Activated CD4-positive, alpha-beta T cell treated with anti-CD3 and anti-CD28 coated beads for 24 hours (primary cell): ENCODE data around the gene RBM10.
"Not testable (repeated sequence)": the region's sequence is repeated elsewhere in the genome, so short reads cannot be mapped to it uniquely, and the experiment has no call there.

Source experiments
- DNase-seq, 2 donors: peaks; one replicate each; pipeline ENCODE4 v3.0.0-alpha.2; 2020; ENCODE audit warnings: low read depth in 2 of 2

Gene RBM10, protein sequence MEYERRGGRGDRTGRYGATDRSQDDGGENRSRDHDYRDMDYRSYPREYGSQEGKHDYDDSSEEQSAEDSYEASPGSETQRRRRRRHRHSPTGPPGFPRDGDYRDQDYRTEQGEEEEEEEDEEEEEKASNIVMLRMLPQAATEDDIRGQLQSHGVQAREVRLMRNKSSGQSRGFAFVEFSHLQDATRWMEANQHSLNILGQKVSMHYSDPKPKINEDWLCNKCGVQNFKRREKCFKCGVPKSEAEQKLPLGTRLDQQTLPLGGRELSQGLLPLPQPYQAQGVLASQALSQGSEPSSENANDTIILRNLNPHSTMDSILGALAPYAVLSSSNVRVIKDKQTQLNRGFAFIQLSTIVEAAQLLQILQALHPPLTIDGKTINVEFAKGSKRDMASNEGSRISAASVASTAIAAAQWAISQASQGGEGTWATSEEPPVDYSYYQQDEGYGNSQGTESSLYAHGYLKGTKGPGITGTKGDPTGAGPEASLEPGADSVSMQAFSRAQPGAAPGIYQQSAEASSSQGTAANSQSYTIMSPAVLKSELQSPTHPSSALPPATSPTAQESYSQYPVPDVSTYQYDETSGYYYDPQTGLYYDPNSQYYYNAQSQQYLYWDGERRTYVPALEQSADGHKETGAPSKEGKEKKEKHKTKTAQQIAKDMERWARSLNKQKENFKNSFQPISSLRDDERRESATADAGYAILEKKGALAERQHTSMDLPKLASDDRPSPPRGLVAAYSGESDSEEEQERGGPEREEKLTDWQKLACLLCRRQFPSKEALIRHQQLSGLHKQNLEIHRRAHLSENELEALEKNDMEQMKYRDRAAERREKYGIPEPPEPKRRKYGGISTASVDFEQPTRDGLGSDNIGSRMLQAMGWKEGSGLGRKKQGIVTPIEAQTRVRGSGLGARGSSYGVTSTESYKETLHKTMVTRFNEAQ

DNA sequence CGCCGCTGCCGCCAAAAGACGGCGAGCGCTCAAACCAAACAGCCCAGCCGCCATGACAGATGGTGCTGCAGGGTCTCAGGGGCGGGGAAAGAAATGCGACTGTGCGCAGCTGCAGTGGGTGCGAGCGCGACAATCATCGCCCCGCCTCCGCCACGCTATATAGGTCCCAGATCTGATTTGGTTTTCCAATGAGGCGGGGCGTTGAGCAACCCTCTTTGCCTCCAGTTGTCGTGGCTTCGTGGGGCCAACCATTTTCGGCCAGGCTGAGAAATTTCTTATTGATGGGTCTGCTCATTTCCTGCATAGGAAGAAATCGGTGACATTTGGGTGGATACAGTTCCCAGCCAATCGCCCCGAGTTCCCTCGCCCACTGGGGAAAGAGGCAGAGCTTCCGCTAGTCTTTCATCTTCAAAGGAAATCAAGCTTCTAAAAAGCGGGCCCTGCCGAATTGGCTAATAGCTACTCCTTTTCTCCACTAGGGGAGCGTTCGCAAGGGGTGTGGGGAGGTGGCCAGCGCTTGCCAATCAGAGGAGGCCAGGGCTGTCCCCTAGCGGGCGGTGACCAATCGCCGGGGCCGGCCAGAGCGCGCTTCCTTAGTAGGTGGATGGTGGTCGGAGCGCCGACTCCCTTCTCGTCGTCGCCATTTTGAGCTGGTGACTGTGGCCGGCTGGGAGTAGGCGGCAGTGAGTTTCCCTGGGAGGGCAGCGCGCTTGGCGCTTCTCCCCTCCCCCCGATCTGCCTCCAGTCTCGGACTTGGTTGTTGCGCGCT lies at the start of gene RBM10, which contains the start of gene NDUFB11:
Gene RBM10 (plus strand): TSS at position 596 of the 769 bp plus-strand sequence. CDS start 2,261 bp downstream, outside the sequence.
Gene NDUFB11 (minus strand): TSS at position 77 of the 769 bp plus-strand sequence. CDS start 23 bp downstream, at position 54.
- DNase-seq: peak; percentile 75 to 79

DNA sequence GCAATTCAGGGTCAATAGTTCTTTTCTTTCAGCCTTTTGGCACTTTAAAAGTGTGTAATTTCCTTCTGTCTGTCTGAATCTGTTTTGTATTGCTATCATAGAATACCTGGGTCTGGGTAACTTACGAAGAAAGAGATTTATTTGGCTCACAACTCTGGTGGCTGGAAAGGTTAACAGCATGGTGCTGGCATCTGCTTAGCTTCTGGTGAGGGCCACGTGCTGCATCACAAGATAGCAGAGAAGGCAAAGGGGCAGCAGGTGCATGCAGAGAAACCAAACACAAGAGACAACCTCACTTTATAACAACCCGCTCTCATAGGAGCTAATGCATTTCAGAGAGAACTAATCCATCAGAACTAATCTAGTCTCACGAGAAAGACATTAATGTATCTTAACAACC lies 48.0 kb upstream of the RBM10 start:
- no peak for DNase-seq

DNA sequence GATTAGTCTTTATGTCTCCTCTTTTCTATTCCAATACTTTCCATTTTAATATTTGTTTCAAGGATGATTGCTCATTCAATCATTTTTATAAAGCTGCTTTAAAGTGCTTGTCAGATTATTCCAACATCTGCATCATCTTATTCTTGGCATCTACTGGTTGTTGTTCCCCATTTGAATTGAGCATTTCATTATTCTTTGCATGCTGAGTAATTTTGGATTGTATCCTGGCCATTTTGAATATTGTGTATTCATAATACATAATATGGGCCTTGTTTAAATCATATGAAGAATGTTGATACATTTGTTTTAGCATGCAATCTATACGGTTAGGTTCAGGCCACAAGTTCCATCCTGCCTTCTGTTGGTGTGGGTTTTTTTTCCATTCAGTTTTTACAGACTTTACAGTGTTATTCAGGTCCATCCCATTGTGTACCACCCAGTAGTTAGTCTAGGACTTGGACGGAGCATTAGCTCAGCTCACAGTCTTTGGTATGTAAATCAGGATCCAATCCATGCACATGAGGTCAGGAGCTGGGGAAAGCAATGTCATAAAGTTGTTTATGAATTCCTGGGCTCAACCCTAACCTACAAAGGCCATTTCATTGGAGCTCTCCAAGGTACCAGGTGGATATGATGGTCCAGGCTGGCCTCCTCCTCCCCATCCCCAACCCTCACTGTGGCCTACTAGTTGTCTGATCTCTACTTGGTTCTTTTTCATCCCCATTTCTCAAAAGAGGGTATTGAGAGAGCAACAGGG lies 46.5 kb upstream of the RBM10 start:
- DNase-seq: no peak

DNA sequence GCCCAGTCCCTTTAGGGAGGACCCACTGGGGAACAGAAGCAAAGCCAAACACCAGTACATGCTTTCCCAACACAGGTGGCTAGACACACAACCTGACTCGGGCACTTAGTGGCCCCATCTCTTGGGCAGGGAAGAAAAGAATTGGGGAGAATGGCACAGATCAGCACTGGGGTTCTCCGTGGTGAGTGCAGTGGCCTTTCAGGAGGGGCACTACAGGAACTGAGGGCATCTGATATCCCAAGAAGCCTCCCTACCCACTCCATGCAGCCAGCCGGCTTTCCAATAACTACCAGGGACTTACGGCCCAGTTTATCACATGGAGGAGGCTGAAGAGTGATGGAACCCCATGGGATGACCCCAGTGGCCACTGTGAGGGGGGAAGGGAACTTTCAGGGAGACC lies 43.8 kb upstream of the RBM10 start:
- no peak for DNase-seq

DNA sequence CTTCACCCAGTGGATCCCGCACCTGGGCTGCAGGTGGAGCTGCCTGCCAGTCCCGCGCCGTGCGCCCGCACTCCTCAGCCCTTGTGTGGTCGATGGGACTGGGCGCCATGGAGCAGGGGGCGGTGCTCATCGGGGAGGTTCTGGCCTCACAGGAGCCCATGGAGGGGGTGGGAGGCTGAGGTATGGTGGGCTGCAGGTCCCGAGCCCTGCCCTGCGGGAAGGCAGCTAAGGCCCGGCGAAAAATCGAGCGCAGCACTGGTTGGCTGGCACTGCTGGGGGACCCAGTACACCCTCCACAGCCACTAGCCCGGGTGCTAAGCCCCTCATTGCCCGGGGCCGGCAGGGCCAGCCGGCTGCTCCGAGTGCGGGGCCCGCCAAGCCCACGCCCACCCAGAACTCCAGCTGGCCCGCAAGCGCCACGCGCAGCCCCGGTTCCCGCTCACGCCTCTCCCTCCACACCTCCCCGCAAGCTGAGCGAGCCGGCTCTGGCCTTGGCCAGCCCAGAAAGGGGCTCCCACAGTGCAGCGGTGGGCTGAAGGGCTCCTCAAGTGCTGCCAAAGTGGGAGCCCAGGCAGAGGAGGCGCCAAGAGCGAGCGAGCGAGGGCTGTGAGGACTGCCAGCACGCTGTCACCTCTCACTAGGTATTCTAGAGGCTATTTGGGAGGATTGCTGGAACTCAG lies 33.9 kb upstream of the RBM10 start:
- not testable (repeated sequence) for DNase-seq

DNA sequence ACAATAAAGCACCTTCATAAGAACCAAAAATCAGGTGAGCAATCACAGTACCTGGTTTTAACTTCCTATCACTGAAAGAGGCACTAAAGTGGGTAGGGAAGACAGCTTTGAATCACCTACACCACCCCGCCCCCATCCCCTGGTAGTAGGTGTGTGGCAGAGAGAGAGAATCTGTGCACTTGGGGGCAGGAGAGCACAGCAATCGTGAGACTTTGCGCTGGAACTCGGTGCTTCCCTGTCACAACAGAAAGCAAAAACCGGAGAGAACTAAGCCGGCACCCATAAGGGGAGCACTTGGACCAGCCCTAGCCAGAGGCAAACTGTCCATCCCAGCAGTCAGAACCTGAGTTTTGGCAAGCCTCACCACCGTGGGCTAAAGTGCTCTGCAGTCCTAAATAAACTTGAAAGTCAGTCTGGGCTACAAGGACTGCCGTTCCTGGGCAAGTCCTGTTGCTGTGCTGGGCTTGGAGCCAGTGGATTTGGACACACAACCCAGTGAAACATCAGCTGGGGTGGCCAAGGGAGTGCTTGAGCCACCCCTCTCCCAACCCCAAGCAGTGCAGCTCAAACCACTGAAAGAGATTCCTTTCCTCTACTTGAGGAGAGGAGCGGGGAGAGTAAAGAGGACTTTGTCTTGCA lies 32.6 kb upstream of the RBM10 start:
- DNase-seq: no peak

DNA sequence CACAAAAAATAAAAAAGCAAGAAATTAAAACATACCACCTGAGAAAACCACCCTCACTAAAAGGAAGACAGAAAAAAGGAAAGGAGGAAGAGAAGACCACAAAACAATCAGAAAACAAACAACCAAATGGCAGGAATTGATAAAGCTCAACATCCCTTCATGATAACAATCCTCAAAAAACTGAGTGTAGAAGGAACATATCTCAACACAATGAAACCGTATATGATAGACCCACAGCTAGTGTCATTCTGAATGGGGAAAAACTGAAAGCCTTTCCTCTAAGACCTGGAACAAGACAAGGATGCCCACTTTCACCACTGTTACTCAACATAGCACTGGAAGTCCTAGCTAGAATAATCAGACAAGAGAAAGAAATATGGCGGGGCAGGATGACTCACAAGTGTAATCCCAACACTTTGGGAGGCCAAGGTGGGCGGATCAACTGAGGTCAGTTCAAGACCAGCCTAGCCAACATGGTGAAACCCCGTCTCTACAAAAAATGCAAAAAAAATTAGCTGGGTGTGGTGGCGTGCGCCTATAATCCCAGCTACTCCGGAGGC lies 28.4 kb upstream of the RBM10 start:
- DNase-seq: not testable (repeated sequence)

DNA sequence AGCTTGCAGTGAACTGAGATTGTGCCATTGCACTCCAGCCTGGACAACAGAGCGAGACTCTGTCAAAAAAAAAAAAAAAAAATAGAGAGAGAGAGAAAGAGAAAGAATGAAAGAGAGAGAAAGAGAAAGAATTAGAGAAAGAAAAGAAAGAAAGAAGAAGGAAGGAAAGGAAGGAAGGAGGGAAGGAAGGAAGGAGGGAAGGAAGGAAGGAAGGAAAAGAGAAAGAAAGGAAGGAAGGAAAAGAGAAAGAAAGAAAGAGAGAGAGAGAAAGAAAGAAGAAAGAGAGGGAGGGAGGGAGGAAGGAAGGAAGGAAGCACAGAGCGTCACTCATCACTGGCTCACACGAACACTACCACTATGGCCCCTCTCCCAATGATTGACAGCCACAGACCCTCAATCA lies 20.6 kb upstream of the RBM10 start:
- not testable (repeated sequence) for DNase-seq

DNA sequence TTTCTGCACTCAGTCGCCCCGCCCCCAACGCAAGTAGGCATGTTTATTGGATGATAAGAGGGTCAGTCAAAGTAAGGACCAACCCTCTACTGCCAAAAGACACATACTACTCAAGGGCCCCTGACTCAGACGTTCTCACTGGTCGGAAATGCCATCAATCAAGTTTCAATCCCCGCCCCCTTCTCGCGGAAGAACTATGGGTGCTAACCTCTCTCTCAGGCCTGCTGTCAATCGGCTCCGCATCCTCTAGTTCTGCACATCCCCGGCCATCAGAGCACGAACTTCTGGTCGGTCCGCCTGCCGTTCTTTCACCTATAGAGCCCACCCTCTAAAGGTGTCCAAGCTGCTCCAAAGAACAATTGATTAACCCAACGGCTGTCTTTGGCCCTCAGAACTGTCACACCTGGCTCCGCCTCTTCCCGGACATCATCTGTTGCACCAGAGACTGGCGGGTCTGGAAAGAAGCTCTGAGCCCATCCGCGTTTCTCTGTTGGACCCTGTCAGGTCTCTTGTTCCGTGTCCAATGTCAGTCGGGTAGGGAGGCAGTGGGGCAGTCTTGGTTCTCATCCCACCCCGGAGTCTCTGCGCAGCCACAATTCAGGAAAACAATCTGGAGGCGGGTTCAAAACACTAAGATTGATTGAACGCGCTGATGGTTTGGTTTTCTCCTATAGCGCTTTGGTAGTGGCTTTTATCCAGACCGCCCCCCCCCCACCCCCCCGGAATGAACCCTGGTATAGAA lies 15.7 kb upstream of the RBM10 start:
- DNase-seq: peak; percentile 76 to 83

DNA sequence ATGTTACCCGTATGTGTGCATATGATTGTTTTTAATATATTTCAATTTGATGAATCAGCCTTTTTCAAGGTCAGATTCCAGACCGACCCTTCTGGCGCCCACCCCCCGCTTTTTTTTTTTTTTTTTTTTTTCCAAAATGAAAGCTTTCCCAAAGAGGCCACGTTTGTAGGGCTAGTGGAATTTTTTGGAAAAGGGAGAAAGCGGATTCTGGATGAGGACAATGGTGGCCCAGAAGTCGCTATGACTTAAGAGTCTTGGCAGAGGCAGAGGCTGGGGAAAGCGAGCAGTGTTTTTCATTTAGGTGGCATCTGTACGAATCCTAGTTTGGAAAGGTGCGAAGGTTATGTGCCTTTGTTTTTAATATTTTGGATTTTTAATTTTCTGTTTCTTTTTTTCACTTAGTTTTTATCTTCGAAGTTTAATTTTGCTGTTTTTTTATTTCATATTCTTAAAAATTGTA lies 15.1 kb upstream of the RBM10 start:
- no peak for DNase-seq

DNA sequence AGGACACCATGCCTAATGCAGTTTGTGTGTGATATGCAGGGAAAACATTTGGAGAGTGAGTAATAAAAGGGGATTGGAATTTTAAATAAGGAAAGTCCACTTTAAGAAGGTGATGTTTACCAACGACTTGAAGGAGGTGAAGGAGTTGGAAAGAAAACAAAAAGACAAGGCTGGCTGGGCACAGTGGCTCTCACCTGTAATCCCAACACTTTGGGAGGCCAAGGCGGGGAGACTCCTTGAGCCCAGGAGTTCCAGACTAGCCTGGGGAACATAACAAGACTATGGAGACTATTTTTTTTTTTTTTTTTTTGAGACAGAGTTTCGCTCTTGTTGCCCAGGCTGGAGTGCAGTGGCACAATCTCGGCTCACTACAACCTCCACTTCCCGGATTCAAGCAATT lies 11.5 kb upstream of the RBM10 start:
- DNase-seq: no peak

DNA sequence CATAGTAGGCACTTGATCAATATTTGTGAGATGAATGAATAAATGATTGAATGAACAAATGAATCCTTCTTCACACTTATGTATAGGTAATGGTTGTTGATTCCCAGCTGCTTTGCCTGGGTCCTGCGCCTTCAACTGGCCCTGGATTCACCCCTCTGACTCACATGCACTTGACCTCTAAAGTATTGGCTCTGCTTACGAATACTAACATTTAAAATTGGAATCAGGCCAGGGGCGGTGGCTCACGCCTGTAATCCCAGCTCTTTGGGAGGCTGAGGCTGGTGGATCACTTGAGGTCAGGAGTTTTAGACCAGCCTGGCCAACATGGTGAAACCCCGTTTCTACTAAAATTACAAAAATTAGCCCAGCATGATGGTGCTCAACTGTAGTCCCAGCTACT lies 9.4 kb upstream of the RBM10 start:
- not testable (repeated sequence) for DNase-seq

DNA sequence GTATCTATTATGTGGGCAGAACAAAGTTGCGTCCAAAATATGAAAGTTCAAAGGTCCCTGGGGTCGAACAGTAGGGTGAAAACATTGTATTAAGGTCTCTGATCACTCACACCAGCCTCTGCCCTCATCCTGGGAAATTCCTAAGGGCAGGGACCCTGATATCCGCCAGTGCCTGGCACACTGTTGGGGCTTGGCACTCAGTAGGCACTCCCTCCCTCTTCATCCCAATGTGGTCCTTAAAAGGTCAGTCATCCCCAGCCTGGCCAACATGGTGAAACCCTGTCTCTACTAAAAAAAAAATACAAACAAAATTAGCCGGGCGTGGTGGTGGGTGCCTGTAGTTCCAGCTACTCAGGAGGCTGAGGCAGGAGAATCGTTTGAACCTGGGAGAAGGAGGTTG lies 6.8 kb upstream of the RBM10 start:
- no peak for DNase-seq

DNA sequence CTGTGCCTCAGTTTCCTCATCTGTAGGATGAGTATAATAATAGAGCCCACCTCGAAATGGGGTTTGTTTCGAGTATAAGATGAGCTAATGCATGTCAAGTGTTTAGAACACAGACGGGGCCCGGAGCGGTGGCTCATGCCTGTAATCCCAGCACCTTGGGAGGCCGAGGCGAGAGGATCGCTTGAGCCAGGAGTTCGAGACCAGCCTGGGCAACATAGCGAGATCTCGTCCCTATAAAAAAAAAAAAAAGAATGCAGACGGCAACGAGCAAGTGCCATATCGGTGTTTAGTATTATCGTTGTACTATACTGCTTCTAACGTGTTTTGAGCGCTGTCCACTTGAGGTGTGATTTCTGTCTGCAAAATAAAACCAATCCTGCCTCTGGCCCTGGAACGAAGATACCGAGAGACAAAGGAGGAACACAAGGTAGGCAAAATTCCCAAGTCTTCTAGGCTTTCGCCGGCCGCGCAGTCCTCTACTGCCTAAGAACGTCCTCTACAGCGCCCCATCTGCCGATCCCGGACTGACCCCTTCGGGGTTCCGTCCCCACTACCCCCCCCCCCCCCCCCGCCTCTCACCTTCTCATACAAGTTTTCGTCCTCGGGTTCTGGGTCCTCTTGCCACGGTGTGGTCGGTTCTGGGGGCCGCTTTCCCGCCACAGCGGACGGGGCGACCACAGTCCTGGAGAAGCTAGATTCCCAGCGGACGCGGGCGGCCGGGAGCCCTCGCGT lies 961 bp upstream of the RBM10 start:
- DNase-seq: no peak

DNA sequence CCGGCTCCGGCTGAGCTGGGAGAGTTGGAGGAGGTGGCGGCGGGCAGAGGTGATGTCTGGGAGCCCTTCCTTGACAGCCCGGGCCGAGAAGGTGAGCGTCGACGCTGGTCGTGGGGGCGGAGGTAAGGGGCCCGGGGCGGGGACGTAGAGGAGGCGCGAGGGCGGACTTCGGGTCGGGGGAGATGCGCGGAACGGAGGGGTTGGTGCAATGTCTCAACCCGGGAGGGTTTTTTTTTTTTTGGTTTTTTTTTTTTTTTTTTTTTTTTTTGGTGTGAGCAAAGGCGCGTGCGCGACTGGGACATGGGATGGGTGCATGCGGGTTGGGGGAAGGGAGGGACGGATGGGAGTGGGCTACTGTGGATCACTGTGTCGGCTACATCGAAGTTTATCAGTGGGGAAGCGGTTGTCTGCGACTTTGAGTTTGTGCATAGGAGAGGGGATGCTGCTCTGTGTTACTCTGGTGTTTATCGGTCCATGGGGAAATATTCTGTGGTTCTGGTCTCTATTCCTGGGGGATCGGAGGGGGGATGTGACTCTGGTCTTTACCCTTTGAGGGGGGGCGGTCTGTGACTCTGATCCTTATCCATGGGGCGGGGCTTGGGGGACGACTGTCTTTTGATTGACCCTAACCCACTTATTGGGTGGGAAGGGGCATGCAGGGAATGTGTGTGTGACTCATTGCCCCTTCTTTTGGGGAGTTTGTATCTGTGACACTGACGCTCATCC lies 537 bp downstream of the RBM10 start:
- DNase-seq: peak in 1 of 2 donors; percentile 7

DNA sequence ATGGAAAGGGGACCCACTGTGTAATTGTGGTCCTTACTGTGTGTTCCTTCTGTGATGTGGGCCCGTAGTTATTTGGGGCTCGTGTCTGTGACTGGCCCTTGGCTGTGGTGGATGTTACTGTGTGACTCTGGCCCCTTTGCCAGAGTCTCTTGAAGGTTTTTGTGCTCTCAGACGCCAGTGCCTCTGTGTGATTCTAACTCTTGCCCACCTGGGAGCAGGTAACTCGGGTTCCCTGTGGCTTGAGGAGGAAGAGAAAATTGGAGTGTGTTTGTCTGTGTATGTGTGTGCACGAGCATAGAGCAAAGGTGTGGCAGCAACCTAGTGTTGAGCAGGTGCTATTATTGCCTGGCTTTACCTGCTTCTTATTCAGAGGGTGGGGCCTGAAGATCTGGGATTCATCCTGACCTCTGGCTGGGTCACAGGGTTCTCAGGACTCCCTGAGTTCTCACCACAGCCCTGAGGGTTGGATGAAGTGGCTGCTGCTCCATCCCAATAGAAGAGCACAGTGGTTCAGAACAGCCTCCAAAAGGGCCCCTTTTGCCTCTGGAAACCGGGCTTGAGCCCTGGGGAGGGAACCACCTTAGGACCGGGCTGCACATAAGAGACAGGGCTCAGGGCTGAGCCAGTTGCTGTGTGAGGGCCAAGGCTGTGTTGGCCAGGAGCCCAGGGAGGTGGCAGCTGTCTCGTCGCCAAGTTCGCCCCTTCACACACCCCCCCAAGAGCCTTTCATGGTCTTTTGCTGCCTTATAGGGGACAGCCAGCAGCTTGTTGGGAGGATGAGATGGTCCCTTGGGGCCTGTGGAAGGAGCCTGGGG lies 1.3 kb downstream of the RBM10 start:
- no peak for DNase-seq
